ENCODE results near the gene VAC14.

The VAC14 gene

GRCh38 chr16:70767377-70768202, 33.4 kb downstream of the VAC14 start:
- H3K27ac ChIP-seq = peak overlapping the region in 9 of 21 experiments; percentile 12 to 69 (median 52)
- H3K4me3 ChIP-seq = no peak overlapping the region

- no peak overlapping the region for H3K4me3 ChIP-seq
- no peak overlapping the region for H3K27ac ChIP-seq
Observed at GRCh38 chr16:70766658-70767057, 34.3 kb downstream of the VAC14 start.

- Histone ChIP-seq H3K27ac (no peak overlapping the region), H3K4me3 (no peak overlapping the region)
Observed at GRCh38 chr16:70766176-70766575, 34.8 kb downstream of the VAC14 start.

GRCh38 chr16:70765491-70765890, 35.5 kb downstream of the VAC14 start:
- Histone ChIP-seq H3K27ac (no peak overlapping the region), H3K4me3 (no peak overlapping the region)

- Histone ChIP-seq H3K4me3 (no peak overlapping the region), H3K27ac (no peak overlapping the region)
Observed at GRCh38 chr16:70764632-70765031, 36.3 kb downstream of the VAC14 start.

GRCh38 chr16:70760221-70760620, 40.7 kb downstream of the VAC14 start:
- peak overlapping the region in 15 of 21 experiments; percentile 1 to 81 (median 53) for H3K27ac ChIP-seq
- H3K4me3 ChIP-seq = no peak overlapping the region

- Histone ChIP-seq H3K27ac (peak overlapping the region in 10 of 21 experiments; percentile 21 to 81 (median 56)), H3K4me3 (no peak overlapping the region)
Observed at GRCh38 chr16:70759666-70760065, 41.3 kb downstream of the VAC14 start.

GRCh38 chr16:70758786-70759185, 42.2 kb downstream of the VAC14 start:
- Histone ChIP-seq H3K27ac (no peak overlapping the region), H3K4me3 (no peak overlapping the region)

GRCh38 chr16:70757183-70757582, 43.8 kb downstream of the VAC14 start:
- no peak overlapping the region for H3K27ac ChIP-seq
- no peak overlapping the region for H3K4me3 ChIP-seq

- Histone ChIP-seq H3K27ac (peak overlapping the region in 12 of 21 experiments; percentile 6 to 73 (median 58)), H3K4me3 (no peak overlapping the region)
Observed at GRCh38 chr16:70756071-70756470, 44.9 kb downstream of the VAC14 start.

GRCh38 chr16:70754851-70755600, 45.9 kb downstream of the VAC14 start:
- Histone ChIP-seq H3K27ac (peak overlapping the region in 4 of 21 experiments; percentile 25 to 57 (median 40)), H3K4me3 (no peak overlapping the region)

GRCh38 chr16:70754371-70754770, 46.6 kb downstream of the VAC14 start:
- Histone ChIP-seq H3K27ac (peak overlapping the region in 7 of 21 experiments; percentile 4 to 69 (median 28)), H3K4me3 (no peak overlapping the region)

- H3K27ac ChIP-seq = peak overlapping the region in 14 of 21 experiments; percentile 7 to 69 (median 26)
Observed at GRCh38 chr16:70753694-70754325, 47.1 kb downstream of the VAC14 start.

GRCh38 chr16:70753228-70753627, 47.7 kb downstream of the VAC14 start:
- Histone ChIP-seq H3K27ac (peak overlapping the region in 12 of 21 experiments; percentile 7 to 69 (median 26)), H3K4me3 (no peak overlapping the region)

More at GRCh38 chr16:70753694-70754325, 47.1 kb downstream of the VAC14 start:
- no peak overlapping the region for H3K4me3 ChIP-seq

GRCh38 chr16:70752426-70752825, 48.5 kb downstream of the VAC14 start:
- H3K4me3 ChIP-seq = no peak overlapping the region
- H3K27ac ChIP-seq = peak overlapping the region in 5 of 21 experiments; percentile 3 to 69 (median 38)

- no peak overlapping the region for H3K4me3 ChIP-seq
- peak overlapping the region in 13 of 21 experiments; percentile 2 to 78 (median 52) for H3K27ac ChIP-seq
Observed at GRCh38 chr16:70751593-70751992, 49.4 kb downstream of the VAC14 start.

GRCh38 chr16:70750893-70751467, 50.0 kb downstream of the VAC14 start:
- peak overlapping the region in 14 of 21 experiments; percentile 2 to 78 (median 52) for H3K27ac ChIP-seq
- H3K4me3 ChIP-seq = no peak overlapping the region

GRCh38 chr16:70749681-70750601, 51.0 kb downstream of the VAC14 start:
- Histone ChIP-seq H3K4me3 (no peak overlapping the region), H3K27ac (peak overlapping the region in 12 of 21 experiments; percentile 8 to 78 (median 42))
